DND-41 (cell line): ENCODE results near the gene RAB44.

Source experiments
- ATAC-seq: fragments of 200-7000 bp; cut with Tn5 transposase; 3 replicates; pipeline ENCODE4 v1.9.1; 2021; ENCODE audit warnings: low read depth; ENCODE audit not compliant: insufficient read depth
- DNase-seq: peaks from one replicate; pipeline ENCODE4 v3.0.0-alpha.2; 2020
- H2AFZ ChIP-seq: 2 replicates; pipeline ENCODE4 v1.6.0; 2012; ENCODE audit warnings: low read depth, low read length
- H3K27ac ChIP-seq: 2 replicates; pipeline ENCODE4 v1.5.1; 2012; ENCODE audit warnings: low read length, inconsistent platforms
- H3K27me3 ChIP-seq: fragments of 200-600 bp; sonication (generic); 2 replicates; pipeline ENCODE4 v1.6.0; 2012; ENCODE audit warnings: low read length, mild to moderate bottlenecking, inconsistent platforms; ENCODE audit not compliant: insufficient read depth, poor library complexity
- H3K36me3 ChIP-seq: 2 replicates; pipeline ENCODE4 v1.5.1; 2012; ENCODE audit warnings: low read length, inconsistent platforms; ENCODE audit not compliant: insufficient read depth
- H3K4me1 ChIP-seq: 2 replicates; pipeline ENCODE4 v1.5.1; 2012; ENCODE audit warnings: mild to moderate bottlenecking, low read length; ENCODE audit not compliant: insufficient read depth
- H3K4me2 ChIP-seq: 2 replicates; pipeline ENCODE4 v1.6.0; 2012; ENCODE audit warnings: mild to moderate bottlenecking, moderate library complexity, low read length, inconsistent platforms; ENCODE audit not compliant: insufficient read depth
- H3K4me3 ChIP-seq, 2 experiments: fragments of 200-600 bp in 1 of 2; shearing (Covaris generic) in 1 of 2; 2 replicates each; pipeline ENCODE4 v1.5.1; 2012 to 2016; ENCODE audit warnings: inconsistent platforms in 2 of 2, low read length in 2 of 2, mild to moderate bottlenecking in 2 of 2, low read depth in 1 of 2, moderate library complexity in 1 of 2
- H3K79me2 ChIP-seq: 2 replicates; pipeline ENCODE4 v1.6.0; 2012; ENCODE audit warnings: low read length, inconsistent platforms; ENCODE audit not compliant: insufficient read depth
- H3K9ac ChIP-seq: 2 replicates; pipeline ENCODE4 v1.6.0; 2012; ENCODE audit warnings: low read depth, mild to moderate bottlenecking, inconsistent platforms, low read length, moderate library complexity
- H3K9me3 ChIP-seq: 2 replicates; pipeline ENCODE4 v1.5.1; 2012; ENCODE audit warnings: low read length, moderate library complexity, mild to moderate bottlenecking, inconsistent platforms; ENCODE audit not compliant: insufficient read depth, severe bottlenecking
- H4K20me1 ChIP-seq: 2 replicates; pipeline ENCODE4 v1.6.0; 2012; ENCODE audit warnings: low read length; ENCODE audit not compliant: insufficient read depth
- CTCF ChIP-seq: IDR thresholded peaks from 2 replicates; pipeline ENCODE4 v1.5.1; 2012; ENCODE audit warnings: borderline replicate concordance, low read length, moderate library complexity, mild to moderate bottlenecking; ENCODE audit not compliant: poor library complexity, severe bottlenecking; ENCODE audit errors: extremely low read depth
- EZH2 ChIP-seq: IDR thresholded peaks from 3 replicates; pipeline ENCODE4 v1.6.1; 2012; ENCODE audit warnings: borderline replicate concordance, low read depth, mild to moderate bottlenecking, moderate library complexity, low read length, inconsistent platforms; ENCODE audit not compliant: severe bottlenecking

The RAB44 gene

GRCh38 chr6:36695414-36695813 is 2.2 kb upstream of the RAB44 start:
- TF ChIP-seq CTCF (no peak), EZH2 (no peak)
- Histone ChIP-seq H3K4me1 (peaks cover 6% of the 10 kb centered on the region; the same call in 1 of the 2 replicates), H3K9ac (no peak overlapping the region), H3K27me3 (no peaks in the 10 kb centered on the region), H3K36me3 (no peaks in the 10 kb centered on the region), H3K4me2 (no peak overlapping the region), H2AFZ (no peak overlapping the region), H3K79me2 (no peaks in the 10 kb centered on the region), H3K9me3 (no peaks in the 10 kb centered on the region), H3K4me3 (no peak overlapping the region), H4K20me1 (no peaks in the 10 kb centered on the region), H3K27ac (no peak overlapping the region)
- ATAC-seq = no peak
- no peak for DNase-seq

GRCh38 chr6:36698196-36698595 is 570 bp downstream of the RAB44 start:
- H3K9me3 ChIP-seq = no peaks in the 10 kb centered on the region
- TF ChIP-seq EZH2 (no peak), CTCF (no peak)
- DNase-seq = no peak
- H3K4me1 ChIP-seq = no peaks in the 10 kb centered on the region
- H3K9ac ChIP-seq = no peak overlapping the region
- H3K79me2 ChIP-seq = no peaks in the 10 kb centered on the region
- H3K36me3 ChIP-seq = no peaks in the 10 kb centered on the region
- H3K27me3 ChIP-seq = no peaks in the 10 kb centered on the region
- no peaks in the 10 kb centered on the region for H4K20me1 ChIP-seq
- no peak overlapping the region for H2AFZ ChIP-seq
- H3K4me2 ChIP-seq = no peak overlapping the region
- H3K4me3 ChIP-seq = 0 out of 4 replicates have a peak overlapping the region, but pooled peaks of 1 of the 2 experiments have one; percentile 9
- H3K27ac ChIP-seq = no peak overlapping the region; the same call in 1 of the 2 replicates
- no peak for ATAC-seq

- Histone ChIP-seq H3K79me2 (no peaks in the 10 kb centered on the region), H3K4me3 (no peak overlapping the region), H3K27me3 (no peaks in the 10 kb centered on the region), H3K27ac (no peak overlapping the region), H4K20me1 (no peaks in the 10 kb centered on the region), H3K9me3 (no peaks in the 10 kb centered on the region), H3K4me1 (no peaks in the 10 kb centered on the region), H3K4me2 (no peak overlapping the region), H2AFZ (no peak overlapping the region), H3K36me3 (no peaks in the 10 kb centered on the region), H3K9ac (no peak overlapping the region)
- ATAC-seq (no peak), DNase-seq (no peak)
- TF ChIP-seq CTCF (no peak), EZH2 (no peak)
These were observed 1.2 kb downstream of the RAB44 start for GRCh38 chr6:36698871-36699271.

- DNase-seq = no peak
- H3K4me3 ChIP-seq = no peak overlapping the region
- ATAC-seq = no peak
- no peaks in the 10 kb centered on the region for H4K20me1 ChIP-seq
- no peaks in the 10 kb centered on the region for H3K27me3 ChIP-seq
- H3K4me2 ChIP-seq = no peak overlapping the region
- no peak overlapping the region for H3K27ac ChIP-seq
- no peaks in the 10 kb centered on the region for H3K4me1 ChIP-seq
- no peak overlapping the region for H3K9ac ChIP-seq
- no peaks in the 10 kb centered on the region for H3K9me3 ChIP-seq
- H2AFZ ChIP-seq = no peak overlapping the region
- no peak for TF ChIP-seq EZH2
- no peak for TF ChIP-seq CTCF
- no peaks in the 10 kb centered on the region for H3K79me2 ChIP-seq
- no peaks in the 10 kb centered on the region for H3K36me3 ChIP-seq
These were observed 1.7 kb downstream of the RAB44 start for GRCh38 chr6:36699348-36699747.
